ENCODE data around the gene OR7D2. TPM values are rescaled to one million over a fixed set of nuclear protein-coding genes. Genes with fewer than 3 reads are reported as not detected.

The OR7D2 gene
- total RNA-seq, 4 donors from 2014 or later: 0.17 TPM; not detected in 3

GRCh38 chr19:9159891-9160290 is 18.9 kb upstream of the OR7D2 start:
- no peaks in the 10 kb centered on the region for H3K27me3 ChIP-seq
- H3K27ac ChIP-seq (replicated peaks in 1 of 4): no peak overlapping the region
- no peak overlapping the region for H3K4me3 ChIP-seq
- intact Hi-C loops (cut with DNase I): no loop called here
- H3K4me1 ChIP-seq: no peaks in the 10 kb centered on the region
- WGBS: 95% methylated on average over 13 of the region's 13 CpGs
- H3K36me3 ChIP-seq: peaks cover 76 to 97% (median 94%) of the 10 kb centered on the region in 4 donors
- H3K9me3 ChIP-seq: peaks cover 0 to 11% (median 5%) of the 10 kb centered on the region in 4 donors
- no peak for DNase-seq (ENCODE audit: extremely low spot score)
- TF ChIP-seq POLR2AphosphoS5 (IDR thresholded peaks at IDR 0.05) (no peak), POLR2A (IDR thresholded peaks at IDR 0.05; ENCODE audit: low read depth) (no peak), CTCF (IDR thresholded peaks at IDR 0.05) (no peak), EP300 (IDR thresholded peaks at IDR 0.05) (no peak)

- H3K36me3 ChIP-seq: peaks cover 74 to 100% (median 91%) of the 10 kb centered on the region in 4 donors
- no peaks in the 10 kb centered on the region for H3K9me3 ChIP-seq
- no peak overlapping the region for H3K4me3 ChIP-seq
- TF ChIP-seq EP300 (IDR thresholded peaks at IDR 0.05) (no peak), CTCF (IDR thresholded peaks at IDR 0.05) (no peak), POLR2AphosphoS5 (IDR thresholded peaks at IDR 0.05) (no peak), POLR2A (IDR thresholded peaks at IDR 0.05; ENCODE audit: low read depth) (no peak)
- 96% methylated on average over 12 of the region's 12 CpGs for WGBS
- H3K4me1 ChIP-seq: no peaks in the 10 kb centered on the region
- intact Hi-C loops (cut with DNase I): no loop called here
- H3K27me3 ChIP-seq: no peaks in the 10 kb centered on the region
- no peak overlapping the region for H3K27ac ChIP-seq (replicated peaks in 1 of 4)
- DNase-seq (ENCODE audit: extremely low spot score): no peak
Measured at GRCh38 chr19:9161427-9161826, 17.4 kb upstream of the OR7D2 start.

DNA sequence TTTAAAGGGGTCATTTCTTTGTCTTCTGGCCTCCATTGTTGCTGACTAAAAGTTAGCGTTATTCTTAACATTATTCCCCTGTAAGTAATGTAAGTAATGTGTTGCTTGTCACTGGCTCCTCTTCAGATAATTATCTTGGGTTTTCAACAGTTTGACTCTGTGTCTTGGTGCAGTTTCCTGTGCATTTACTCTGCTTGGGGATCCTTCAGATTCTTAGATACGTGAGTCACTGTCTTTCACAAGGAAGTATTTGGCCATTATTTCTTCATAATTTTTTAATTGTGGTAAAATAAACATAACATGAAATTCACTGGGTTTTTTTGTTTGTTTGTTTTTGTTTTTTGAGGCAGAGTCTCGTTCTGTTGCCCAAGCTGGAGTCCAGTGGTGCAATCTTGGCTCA is 13.5 kb upstream of the OR7D2 start:
- Histone ChIP-seq H3K9me3 (no peaks in the 10 kb centered on the region), H3K27ac (replicated peaks in 1 of 4) (no peak overlapping the region), H3K36me3 (peaks cover 44 to 76% (median 60%) of the 10 kb centered on the region in 4 donors), H3K27me3 (no peaks in the 10 kb centered on the region), H3K4me3 (no peak overlapping the region), H3K4me1 (no peaks in the 10 kb centered on the region)
- TF ChIP-seq CTCF (IDR thresholded peaks at IDR 0.05) (no peak), POLR2A (IDR thresholded peaks at IDR 0.05; ENCODE audit: low read depth) (no peak), POLR2AphosphoS5 (IDR thresholded peaks at IDR 0.05) (no peak), EP300 (IDR thresholded peaks at IDR 0.05) (no peak)
- intact Hi-C loops (cut with DNase I): no loop called here
- DNase-seq (ENCODE audit: extremely low spot score): no peak
- 95% methylated on average over 3 of the region's 3 CpGs for WGBS

DNA sequence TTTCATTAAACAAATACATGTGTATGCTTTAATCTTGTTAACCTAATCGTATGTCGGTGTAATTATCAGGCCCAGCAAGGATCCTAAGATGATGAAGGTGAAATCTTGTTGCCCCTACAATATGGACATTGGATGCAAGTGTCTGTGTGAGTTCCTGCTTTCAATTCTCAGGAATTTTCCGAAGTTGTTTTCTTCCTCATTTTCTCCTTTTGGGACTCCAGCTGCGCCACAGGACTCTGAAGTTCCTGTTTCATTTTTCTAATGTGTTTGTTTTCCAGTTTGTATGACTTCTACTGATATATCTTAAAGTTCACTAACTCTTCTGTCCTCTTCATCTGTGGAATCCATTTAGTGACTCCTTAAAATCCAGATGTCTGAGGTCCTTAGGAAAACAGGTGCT is 11.9 kb upstream of the OR7D2 start:
- Histone ChIP-seq H3K9me3 (no peaks in the 10 kb centered on the region), H3K36me3 (peaks cover 29 to 61% (median 44%) of the 10 kb centered on the region in 4 donors), H3K4me3 (no peak overlapping the region), H3K4me1 (no peaks in the 10 kb centered on the region), H3K27ac (replicated peaks in 1 of 4) (no peak overlapping the region), H3K27me3 (no peaks in the 10 kb centered on the region)
- TF ChIP-seq POLR2A (IDR thresholded peaks at IDR 0.05; ENCODE audit: low read depth) (no peak), CTCF (IDR thresholded peaks at IDR 0.05) (no peak), POLR2AphosphoS5 (IDR thresholded peaks at IDR 0.05) (no peak), EP300 (IDR thresholded peaks at IDR 0.05) (no peak)
- 91% methylated on average over 4 of the region's 4 CpGs for WGBS
- intact Hi-C loops (cut with DNase I): no loop called here
- DNase-seq (ENCODE audit: extremely low spot score): no peak

GRCh38 chr19:9171393-9171991 is 7.3 kb upstream of the OR7D2 start:
- no peak overlapping the region for H3K4me3 ChIP-seq
- H3K27ac ChIP-seq (replicated peaks in 1 of 4): no peak overlapping the region
- TF ChIP-seq EP300 (IDR thresholded peaks at IDR 0.05) (no peak), CTCF (IDR thresholded peaks at IDR 0.05) (no peak), POLR2AphosphoS5 (IDR thresholded peaks at IDR 0.05) (no peak), POLR2A (IDR thresholded peaks at IDR 0.05; ENCODE audit: low read depth) (no peak)
- H3K4me1 ChIP-seq: no peaks in the 10 kb centered on the region
- WGBS: 72% methylated on average over 6 of the region's 6 CpGs
- no peaks in the 10 kb centered on the region for H3K9me3 ChIP-seq
- peaks cover 0 to 14% (median 10%) of the 10 kb centered on the region in 4 donors for H3K36me3 ChIP-seq
- DNase-seq (ENCODE audit: extremely low spot score): no peak
- intact Hi-C loops (cut with DNase I): no loop called here
- H3K27me3 ChIP-seq: no peaks in the 10 kb centered on the region

All from esophagus muscularis mucosa (tissue), 4 donors.